ENCODE data around the gene PGAM1. TPM values are rescaled to one million over a fixed set of nuclear protein-coding genes. Genes with fewer than 3 reads are reported as not detected.
A peak's percentile ranks its signal among the peaks of the same experiment; 100 is the strongest.

Gene PGAM1
- total and polyA plus RNA-seq, 9 of the 15 experiments (the other 6 are each of a cell fraction or from before 2014, with no cell fraction given), result 40.3 to 559 (median 269) TPM

- TF ChIP-seq ZNF318 (IDR thresholded peaks at IDR 0.05; ENCODE audit: borderline replicate concordance in 1 of 2, low read depth in 1 of 2) (no peak), SETDB1 (IDR thresholded peaks at IDR 0.05; ENCODE audit: low read length) (no peak), NR2C1 (IDR thresholded peaks at IDR 0.05) (peak; percentile 78; the same call in 1 of the 2 replicates), NR2C1 (tag; IDR thresholded peaks at IDR 0.05) (no peak), PML (IDR thresholded peaks at IDR 0.05; ENCODE audit: low read length) (no peak), TEAD1 (CRISPR knock-in tag; IDR thresholded peaks at IDR 0.05) (peak in 1 of 2 experiments; percentile 56; a peak in 2 of 4 replicates), MCM3 (IDR thresholded peaks at IDR 0.05) (no peak), NRF1 (conservative IDR thresholded peaks at IDR 0.05 in 1 of 2, IDR thresholded peaks at IDR 0.05 in 1 of 2) (peak in 1 of 2 experiments; percentile 49; a peak in 1 of 4 replicates), TARDBP (IDR thresholded peaks at IDR 0.05) (peak; percentile 44; the same call in 1 of the 2 replicates), ZNF253 (CRISPR knock-in tag; conservative IDR thresholded peaks at IDR 0.05) (no peak), U2AF2 (optimal IDR thresholded peaks at IDR 0.05; ENCODE audit: low read depth, low read length) (no peak), ZNF24 (IDR thresholded peaks at IDR 0.05) (peak; percentile 13; the same call in 1 of the 2 replicates), SRSF7 (optimal IDR thresholded peaks at IDR 0.05; ENCODE audit: low read depth, low read length) (no peak), MEIS2 (IDR thresholded peaks at IDR 0.05; ENCODE audit: partially characterized antibody) (peak; percentile 5), HMGXB4 (CRISPR knock-in tag; IDR thresholded peaks at IDR 0.05) (no peak), SMARCA5 (IDR thresholded peaks at IDR 0.05) (peak; percentile 79)
- TF ChIP-seq, protein P1, sequence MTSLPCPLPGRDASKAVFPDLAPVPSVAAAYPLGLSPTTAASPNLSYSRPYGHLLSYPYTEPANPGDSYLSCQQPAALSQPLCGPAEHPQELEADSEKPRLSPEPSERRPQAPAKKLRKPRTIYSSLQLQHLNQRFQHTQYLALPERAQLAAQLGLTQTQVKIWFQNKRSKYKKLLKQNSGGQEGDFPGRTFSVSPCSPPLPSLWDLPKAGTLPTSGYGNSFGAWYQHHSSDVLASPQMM (CRISPR knock-in tag; IDR thresholded peaks at IDR 0.05), result no peak
- TF ChIP-seq, protein P2, sequence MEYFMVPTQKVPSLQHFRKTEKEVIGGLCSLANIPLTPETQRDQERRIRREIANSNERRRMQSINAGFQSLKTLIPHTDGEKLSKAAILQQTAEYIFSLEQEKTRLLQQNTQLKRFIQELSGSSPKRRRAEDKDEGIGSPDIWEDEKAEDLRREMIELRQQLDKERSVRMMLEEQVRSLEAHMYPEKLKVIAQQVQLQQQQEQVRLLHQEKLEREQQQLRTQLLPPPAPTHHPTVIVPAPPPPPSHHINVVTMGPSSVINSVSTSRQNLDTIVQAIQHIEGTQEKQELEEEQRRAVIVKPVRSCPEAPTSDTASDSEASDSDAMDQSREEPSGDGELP (CRISPR knock-in tag; IDR thresholded peaks at IDR 0.05; ENCODE audit: borderline replicate concordance), result peak; percentile 52; the same call in 1 of the 2 replicates
These were observed 18.6 kb upstream of the PGAM1 start (continued) for GRCh38 chr10:97407211-97407951.

All from K562 (cell line).